IMR-90 (cell line): ENCODE measurements around the gene NPLOC4. TPM values are rescaled to one million over a fixed set of nuclear protein-coding genes. Genes with fewer than 3 reads are reported as not detected.

ENCODE experiments used
- ATAC-seq: fragments of 200-7000 bp; cut with Tn5 transposase; 2 replicates; pipeline ENCODE4 v1.9.1; 2020; ENCODE audit warnings: low read depth, mild to moderate bottlenecking, moderate library complexity
- BruUV-seq: library from RNA; stranded (reverse); fragments of 400-500 nt; replicated peaks from 2 replicates; lab custom pipeline; 2021; lab: Mats Ljungman, UMichigan
- CTCF ChIA-PET: fragments of 300-600 bp; formaldehyde crosslinking; extraction: SDS; loops from one replicate; lab custom pipeline; 2021; ENCODE audit warnings: antibody characterized with exemption; lab: Yijun Ruan, JAX
- POLR2A ChIA-PET: fragments of 300-600 bp; sonication (Branson Sonifier 250); formaldehyde crosslinking; loops from one replicate; lab custom pipeline; 2022; ENCODE audit warnings: antibody characterized with exemption; ENCODE audit not compliant: unreplicated experiment; lab: Charles Lee
- DNase-seq: peaks from one replicate; pipeline ENCODE4 v3.0.0; 2013
- H2AFZ ChIP-seq: replicated peaks from 2 replicates; pipeline ENCODE3; 2013; ENCODE audit warnings: low read length, mild to moderate bottlenecking; ENCODE audit not compliant: poor library complexity
- H2AK5ac ChIP-seq: 2 replicates; pipeline ENCODE4 v1.6.1; 2013; ENCODE audit warnings: low read depth, low read length, inconsistent platforms
- H2AK9ac ChIP-seq: replicated peaks from 2 replicates; pipeline ENCODE3; 2013; ENCODE audit warnings: mild to moderate bottlenecking, low read depth, low read length, moderate library complexity; ENCODE audit not compliant: poor library complexity
- H2BK120ac ChIP-seq: 2 replicates; pipeline ENCODE4 v1.6.1; 2013; ENCODE audit warnings: low read depth, low read length, inconsistent platforms
- H2BK15ac ChIP-seq: 3 replicates; pipeline ENCODE4 v1.6.1; 2013; ENCODE audit warnings: low read depth, low read length, inconsistent platforms
- H2BK20ac ChIP-seq: 2 replicates; pipeline ENCODE4 v1.6.1; 2013; ENCODE audit warnings: low read depth, mild to moderate bottlenecking, inconsistent platforms, low read length, moderate library complexity
- H2BK5ac ChIP-seq: 2 replicates; pipeline ENCODE4 v1.6.1; 2013; ENCODE audit warnings: mild to moderate bottlenecking, low read depth, low read length, inconsistent platforms; ENCODE audit not compliant: poor library complexity, severe bottlenecking
- H3K14ac ChIP-seq: replicated peaks from 2 replicates; pipeline ENCODE4 v1.6.1; 2013; ENCODE audit warnings: low read depth, low read length, inconsistent platforms
- H3K18ac ChIP-seq: 2 replicates; pipeline ENCODE4 v1.6.1; 2013; ENCODE audit warnings: low read depth, low read length, control low read depth
- H3K23ac ChIP-seq: 2 replicates; pipeline ENCODE4 v1.6.1; 2013; ENCODE audit warnings: low read depth, low read length, inconsistent platforms
- H3K27ac ChIP-seq: 2 replicates; pipeline ENCODE4 v1.5.1; 2013; ENCODE audit warnings: mild to moderate bottlenecking, control low read depth, low read length; ENCODE audit not compliant: insufficient read depth
- H3K27me3 ChIP-seq: 2 replicates; pipeline ENCODE4 v1.6.1; 2013; ENCODE audit warnings: low read length; ENCODE audit not compliant: control insufficient read depth, insufficient read depth
- H3K36me3 ChIP-seq: 2 replicates; pipeline ENCODE4 v1.6.1; 2013; ENCODE audit warnings: low read length, mixed read lengths; ENCODE audit not compliant: control insufficient read depth, insufficient read depth
- H3K4ac ChIP-seq: 2 replicates; pipeline ENCODE4 v1.6.1; 2013; ENCODE audit warnings: low read depth, low read length, inconsistent platforms
- H3K4me1 ChIP-seq: 2 replicates; pipeline ENCODE4 v1.6.1; 2013; ENCODE audit warnings: low read length, mixed read lengths; ENCODE audit not compliant: control insufficient read depth, insufficient read depth
- H3K4me2 ChIP-seq: 2 replicates; pipeline ENCODE4 v1.6.1; 2013; ENCODE audit warnings: low read depth, mild to moderate bottlenecking, control low read depth, low read length, moderate library complexity
- H3K4me3 ChIP-seq: 2 replicates; pipeline ENCODE4 v1.5.1; 2013; ENCODE audit warnings: low read depth, mild to moderate bottlenecking, control low read depth, low read length, moderate library complexity; ENCODE audit not compliant: insufficient read depth
- H3K56ac ChIP-seq: 2 replicates; pipeline ENCODE4 v1.6.1; 2013; ENCODE audit warnings: low read length, inconsistent platforms; ENCODE audit not compliant: insufficient read depth; ENCODE audit errors: extremely low read depth
- H3K79me1 ChIP-seq, 2 experiments: 2 replicates each; pipeline ENCODE4 v1.6.1; 2013; ENCODE audit warnings: low read length in 2 of 2, inconsistent platforms in 1 of 2, low read depth in 1 of 2
- H3K9ac ChIP-seq: 2 replicates; pipeline ENCODE4 v1.6.1; 2013; ENCODE audit warnings: low read depth, low read length, control low read depth
- H3K9me1 ChIP-seq: 2 replicates; pipeline ENCODE4 v1.6.1; 2013; ENCODE audit warnings: low read length, inconsistent platforms; ENCODE audit not compliant: insufficient read depth
- H3K9me3 ChIP-seq: 2 replicates; pipeline ENCODE4 v1.6.1; 2013; ENCODE audit warnings: low read length; ENCODE audit not compliant: control insufficient read depth, insufficient read depth
- H4K20me1 ChIP-seq: 2 replicates; pipeline ENCODE4 v1.6.1; 2013; ENCODE audit warnings: low read length, inconsistent platforms; ENCODE audit not compliant: insufficient read depth
- H4K5ac ChIP-seq: 2 replicates; pipeline ENCODE4 v1.6.1; 2013; ENCODE audit warnings: mild to moderate bottlenecking, low read depth, low read length, control low read depth
- H4K8ac ChIP-seq, 2 experiments: 2 replicates each; pipeline ENCODE4 v1.6.1; 2013; ENCODE audit warnings: low read depth in 2 of 2, low read length in 2 of 2, control low read depth in 1 of 2, inconsistent platforms in 1 of 2
- H4K91ac ChIP-seq: 2 replicates; pipeline ENCODE4 v1.6.1; 2013; ENCODE audit warnings: low read depth, low read length, inconsistent platforms; ENCODE audit not compliant: insufficient read depth
- POLR2A ChIP-seq: IDR thresholded peaks from 2 replicates; pipeline ENCODE4 v1.6.1; 2012; ENCODE audit warnings: mild to moderate bottlenecking, low read depth, low read length
- RFX5 ChIP-seq: IDR thresholded peaks from 2 replicates; pipeline ENCODE4 v1.8.0; 2012; ENCODE audit warnings: low read depth, mild to moderate bottlenecking, low read length, moderate library complexity
- WGBS, 2 experiments: methylation state at CpG; one replicate each; pipeline versions ENCODE4 v1.1.5 to v1.1.7; 2013; ENCODE audit warnings: missing lambda C conversion rate in 2 of 2; ENCODE audit not compliant: insufficient read length in 1 of 2; ENCODE audit errors: extremely low coverage in 2 of 2; 5-methylcytosine and 5-hydroxymethylcytosine counted together
- dilution Hi-C: fragments of 300-500 bp; cut with HindIII; formaldehyde crosslinking; loops from one replicate; pipeline ENCODE4 v1.14.3; 2018; ENCODE audit warnings: low sequenced_read_pairs; ENCODE audit not compliant: unreplicated experiment
- in situ Hi-C: fragments of 300-500 bp; cut with MboI; formaldehyde crosslinking; loops from 3 replicates; pipeline ENCODE4 v1.14.3; 2019; ENCODE audit warnings: low sequenced_read_pairs, inconsistent platforms, mixed read lengths
- intact Hi-C: fragments of 100-400 bp; cut with micrococcal nuclease; formaldehyde crosslinking; loops from 2 replicates; pipeline ENCODE4 v1.10.0; 2022
- polyA plus RNA-seq, 3 experiments: library from polyadenylated mRNA; depleted of rRNA; stranded (reverse); fragments of >200 nt; gene quantifications; 2 replicates each; pipeline ENCODE4 v1.2.3, GENCODE V29; 2012; ENCODE audit warnings: low replicate concordance in 1 of 3
- total RNA-seq: library from RNA; depleted of rRNA; stranded (reverse); fragments of >200 nt; gene quantifications from 2 replicates; pipeline ENCODE4 v1.2.3, GENCODE V29; 2012

The NPLOC4 gene
- total and polyA plus RNA-seq, 2 of the 4 experiments (the other 2 are of a cell fraction) = 70.4 to 78.3 TPM

GRCh38 chr17:81534157-81535006, 102.5 kb downstream of the NPLOC4 start:
- Histone ChIP-seq H3K9ac (no peak overlapping the region), H2BK15ac (no peak overlapping the region), H3K9me3 (no peaks in the 10 kb centered on the region), H2AK5ac (no peak overlapping the region), H2BK20ac (no peak overlapping the region), H3K4me2 (no peak overlapping the region), H3K79me1 (no peaks in the 10 kb centered on the region), H4K8ac (no peak overlapping the region), H3K27me3 (peaks cover 10% of the 10 kb centered on the region), H4K91ac (no peak overlapping the region), H3K14ac (no peak overlapping the region), H3K56ac (no peak overlapping the region), H3K23ac (no peak overlapping the region), H2AK9ac (no peak overlapping the region), H3K27ac (no peak overlapping the region), H3K18ac (no peak overlapping the region), H2AFZ (no peak overlapping the region), H3K4me1 (no peaks in the 10 kb centered on the region), H4K20me1 (peaks cover 7% of the 10 kb centered on the region; the same call in 1 of the 2 replicates), H2BK5ac (no peak overlapping the region), H2BK120ac (no peak overlapping the region), H3K36me3 (peaks cover 5% of the 10 kb centered on the region; the same call in 1 of the 2 replicates), H3K4ac (no peak overlapping the region), H3K9me1 (no peaks in the 10 kb centered on the region), H4K5ac (no peak overlapping the region), H3K4me3 (no peak overlapping the region)
- dilution Hi-C loops = no loop called here
- in situ Hi-C loops = no loop called here
- no peak for DNase-seq
- no TSS peak for BruUV-seq
- ATAC-seq = peak; percentile 36
- intact Hi-C loops = no loop called here
- WGBS, 2 experiments = no CpG with 5 or more reads among the region's 6 CpGs
- ChIA-PET CTCF (no interaction called here), POLR2A (no interaction called here)
- TF ChIP-seq RFX5 (no peak), POLR2A (0 out of 2 replicates have a peak, but pooled peaks have one; percentile 21)
